ENCODE measurements around the gene MAD1L1.

DNA sequence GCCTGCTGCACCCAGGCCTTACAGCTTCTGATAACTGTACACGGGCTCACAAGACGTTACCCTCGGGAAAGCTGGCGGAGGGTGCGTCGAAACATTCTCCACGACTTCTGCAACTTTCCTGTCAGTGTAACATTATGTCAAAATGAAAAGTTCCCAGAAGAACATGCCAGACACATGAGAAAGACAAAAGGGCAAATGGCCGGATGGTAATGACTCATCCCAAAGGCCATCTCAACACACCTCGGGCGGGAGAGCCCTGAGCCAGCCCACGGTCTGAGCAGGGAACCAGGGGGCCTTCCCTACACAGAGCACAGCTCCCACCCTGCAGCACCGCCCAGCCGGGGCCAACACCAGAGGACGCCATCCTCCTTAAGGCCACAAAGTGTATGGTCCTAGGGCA, 118.7 kb downstream of the MAD1L1 start:
- no peak for TF ChIP-seq EZH2 (IDR thresholded peaks at IDR 0.05; ENCODE audit: low read depth, low read length, severe bottlenecking)
- no peak for TF ChIP-seq ASH2L (IDR thresholded peaks at IDR 0.05; ENCODE audit: low read length)
- TF ChIP-seq CHD2 (IDR thresholded peaks at IDR 0.05; ENCODE audit: low read length): no peak
